NCI-H2029 treated with DMSO at 0.1 percent for 48 hours (cell line): ENCODE data around the gene TIAM1.
A peak's percentile ranks its signal among the peaks of the same experiment; 100 is the strongest.

Experiments used
- DNase-seq: peaks from one replicate; lab custom pipeline; 2025; lab: John Stamatoyannopoulos, UW

The TIAM1 gene, protein sequence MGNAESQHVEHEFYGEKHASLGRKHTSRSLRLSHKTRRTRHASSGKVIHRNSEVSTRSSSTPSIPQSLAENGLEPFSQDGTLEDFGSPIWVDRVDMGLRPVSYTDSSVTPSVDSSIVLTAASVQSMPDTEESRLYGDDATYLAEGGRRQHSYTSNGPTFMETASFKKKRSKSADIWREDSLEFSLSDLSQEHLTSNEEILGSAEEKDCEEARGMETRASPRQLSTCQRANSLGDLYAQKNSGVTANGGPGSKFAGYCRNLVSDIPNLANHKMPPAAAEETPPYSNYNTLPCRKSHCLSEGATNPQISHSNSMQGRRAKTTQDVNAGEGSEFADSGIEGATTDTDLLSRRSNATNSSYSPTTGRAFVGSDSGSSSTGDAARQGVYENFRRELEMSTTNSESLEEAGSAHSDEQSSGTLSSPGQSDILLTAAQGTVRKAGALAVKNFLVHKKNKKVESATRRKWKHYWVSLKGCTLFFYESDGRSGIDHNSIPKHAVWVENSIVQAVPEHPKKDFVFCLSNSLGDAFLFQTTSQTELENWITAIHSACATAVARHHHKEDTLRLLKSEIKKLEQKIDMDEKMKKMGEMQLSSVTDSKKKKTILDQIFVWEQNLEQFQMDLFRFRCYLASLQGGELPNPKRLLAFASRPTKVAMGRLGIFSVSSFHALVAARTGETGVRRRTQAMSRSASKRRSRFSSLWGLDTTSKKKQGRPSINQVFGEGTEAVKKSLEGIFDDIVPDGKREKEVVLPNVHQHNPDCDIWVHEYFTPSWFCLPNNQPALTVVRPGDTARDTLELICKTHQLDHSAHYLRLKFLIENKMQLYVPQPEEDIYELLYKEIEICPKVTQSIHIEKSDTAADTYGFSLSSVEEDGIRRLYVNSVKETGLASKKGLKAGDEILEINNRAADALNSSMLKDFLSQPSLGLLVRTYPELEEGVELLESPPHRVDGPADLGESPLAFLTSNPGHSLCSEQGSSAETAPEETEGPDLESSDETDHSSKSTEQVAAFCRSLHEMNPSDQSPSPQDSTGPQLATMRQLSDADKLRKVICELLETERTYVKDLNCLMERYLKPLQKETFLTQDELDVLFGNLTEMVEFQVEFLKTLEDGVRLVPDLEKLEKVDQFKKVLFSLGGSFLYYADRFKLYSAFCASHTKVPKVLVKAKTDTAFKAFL (N-terminal part only)

GRCh38 chr21:31343680-31344480, at the start of gene TIAM1:
Gene TIAM1, minus strand, starts transcription at chr21:31344261. Its CDS starts 77,289 bp downstream, at chr21:31266972.
- no peak for DNase-seq

- no peak for DNase-seq
Measured at GRCh38 chr21:31387560-31388186, 43.6 kb upstream of the TIAM1 start.

DNA sequence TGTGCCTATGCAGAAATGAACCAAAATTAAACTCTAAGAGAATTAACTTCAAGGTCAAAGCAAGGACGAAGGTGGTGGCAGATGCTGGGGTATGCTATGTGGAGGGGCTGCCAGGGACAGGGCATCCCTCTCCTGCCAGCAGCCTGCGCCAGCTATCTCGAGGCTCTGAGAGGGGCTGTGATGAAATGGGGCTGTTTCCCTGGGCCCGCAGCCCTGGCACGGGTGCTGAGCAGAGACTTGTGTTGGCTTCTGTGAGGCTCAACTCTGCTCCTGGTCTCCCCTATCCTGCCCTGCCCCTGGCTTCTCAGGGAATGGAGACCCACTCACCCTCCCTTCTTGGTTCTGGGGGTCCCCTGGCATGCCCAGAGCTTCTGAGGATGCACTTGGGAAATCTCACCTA, 41.9 kb upstream of the TIAM1 start:
- DNase-seq: no peak

GRCh38 chr21:31383770-31384169, 39.7 kb upstream of the TIAM1 start:
- no peak for DNase-seq

DNA sequence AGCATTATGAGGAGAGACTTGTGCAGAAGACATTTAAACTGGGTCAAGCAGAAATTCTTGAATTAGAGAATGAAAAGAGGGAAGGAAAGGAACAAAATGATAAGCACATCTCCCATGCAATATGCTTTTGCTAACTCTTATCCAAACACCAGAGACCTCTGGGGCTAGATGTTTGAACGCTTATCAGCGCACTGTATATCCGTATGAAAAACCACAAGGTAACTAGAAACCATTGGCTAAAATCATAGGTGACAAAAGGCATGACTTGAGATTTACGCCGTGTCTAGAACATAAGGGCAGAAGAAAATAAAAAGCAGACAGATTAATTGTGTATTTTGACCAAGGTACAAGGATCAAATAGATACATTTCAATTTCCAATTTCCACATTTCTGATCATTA, 38.0 kb upstream of the TIAM1 start:
- DNase-seq: no peak

DNA sequence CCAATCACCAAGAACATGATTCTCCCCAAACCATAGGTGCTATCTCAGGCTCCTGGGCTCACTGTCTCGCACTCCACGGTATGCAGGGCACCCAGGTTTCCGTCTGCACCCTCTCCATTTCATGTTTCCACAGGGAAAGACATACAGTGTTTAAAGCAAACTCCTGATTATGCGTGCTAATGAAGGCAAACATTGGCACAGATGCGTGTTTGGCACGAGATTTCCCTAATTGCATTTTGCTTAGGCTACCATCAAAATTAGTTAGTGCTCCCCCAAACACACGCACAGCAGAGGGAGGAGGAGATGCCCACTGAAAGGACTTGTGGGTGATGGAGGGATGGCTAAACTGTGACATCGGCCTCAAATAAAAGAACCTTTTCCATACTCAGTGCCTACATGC, 32.2 kb upstream of the TIAM1 start:
- no peak for DNase-seq

GRCh38 chr21:31374395-31374794, 30.3 kb upstream of the TIAM1 start:
- DNase-seq: no peak

- no peak for DNase-seq
Measured at GRCh38 chr21:31372471-31372765, 28.4 kb upstream of the TIAM1 start.

DNA sequence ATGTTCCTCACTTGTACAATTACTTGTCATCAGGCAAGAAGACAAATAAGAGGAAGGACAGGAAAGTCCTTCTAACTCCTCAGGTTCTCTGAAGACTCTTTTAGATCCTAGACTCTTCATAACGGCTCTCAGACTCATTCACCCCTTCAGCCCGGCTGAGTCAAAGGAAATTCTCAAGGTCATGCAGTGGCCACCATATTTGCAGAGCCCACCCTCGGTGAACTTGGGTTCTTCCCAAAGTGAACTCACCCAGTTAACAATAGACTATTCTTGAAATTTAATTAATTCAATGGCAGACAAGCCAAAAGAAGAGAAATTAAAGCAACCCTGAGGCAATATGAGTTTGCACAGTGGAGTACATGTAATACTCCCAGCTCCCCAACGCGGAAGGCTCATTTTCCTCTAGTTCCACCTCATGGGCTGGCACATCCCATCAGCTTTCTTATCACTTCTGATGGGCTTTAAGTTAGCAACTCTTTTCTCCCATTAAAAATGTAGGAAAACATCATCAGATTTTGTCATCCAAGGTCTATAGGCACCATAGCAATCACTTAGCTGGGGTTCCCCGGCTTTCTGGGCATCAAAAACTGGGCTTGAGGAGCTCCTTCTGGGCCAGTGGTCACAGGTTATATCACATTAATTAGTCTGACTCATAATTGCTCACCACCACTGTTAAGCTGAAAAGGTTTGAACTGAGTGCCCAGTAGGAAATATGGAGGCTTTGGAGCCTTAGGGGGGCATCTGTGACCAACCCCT, 27.8 kb upstream of the TIAM1 start:
- DNase-seq: no peak

GRCh38 chr21:31370893-31371544, 27.0 kb upstream of the TIAM1 start:
- DNase-seq: no peak

DNA sequence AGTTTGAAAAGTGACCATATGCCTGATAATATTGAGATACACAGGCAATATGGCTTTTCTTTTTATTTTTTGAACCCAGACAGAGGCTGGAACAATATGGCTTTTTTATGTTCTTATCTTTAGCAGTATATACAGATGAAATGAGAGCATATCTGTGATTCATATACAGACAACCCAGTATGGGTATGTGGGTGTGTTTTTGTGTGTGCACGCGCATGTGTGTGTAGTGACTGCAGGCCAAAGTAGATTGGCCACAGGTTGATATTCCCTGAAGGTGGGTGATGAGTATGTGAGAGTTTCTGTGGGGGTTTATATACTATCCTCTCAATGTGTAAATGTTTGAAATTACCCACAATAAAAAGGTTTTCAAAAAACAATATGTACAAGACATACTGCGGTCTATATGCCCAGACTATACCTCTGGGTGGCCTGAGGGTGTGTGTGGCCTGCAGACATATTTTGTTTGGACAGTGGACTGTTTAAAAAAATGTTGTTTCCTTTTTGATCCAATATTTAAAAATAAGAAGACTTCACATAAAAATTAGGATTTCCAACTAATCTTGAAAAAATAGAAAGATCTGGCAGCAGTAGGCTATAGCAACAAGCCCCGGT, 26.3 kb upstream of the TIAM1 start:
- DNase-seq: no peak

DNA sequence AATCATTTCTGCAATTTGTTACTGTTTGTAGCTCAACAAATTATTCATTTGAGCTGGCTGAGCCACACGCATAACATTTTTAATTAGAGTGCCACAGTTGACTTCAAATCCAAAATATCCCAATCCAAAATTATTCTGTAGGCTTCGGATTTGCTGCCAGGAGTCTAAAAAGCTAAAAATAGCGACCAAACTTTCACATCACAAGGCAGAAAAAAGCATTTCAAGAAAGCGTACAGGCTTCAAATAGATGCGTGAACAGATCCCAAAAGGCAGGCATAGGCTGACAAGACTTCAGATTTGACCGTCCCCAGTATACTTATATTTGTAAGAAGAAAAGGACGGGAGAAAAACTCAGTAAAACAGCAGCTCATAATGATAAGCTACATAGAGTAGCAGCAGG, 24.3 kb upstream of the TIAM1 start:
- no peak for DNase-seq

DNA sequence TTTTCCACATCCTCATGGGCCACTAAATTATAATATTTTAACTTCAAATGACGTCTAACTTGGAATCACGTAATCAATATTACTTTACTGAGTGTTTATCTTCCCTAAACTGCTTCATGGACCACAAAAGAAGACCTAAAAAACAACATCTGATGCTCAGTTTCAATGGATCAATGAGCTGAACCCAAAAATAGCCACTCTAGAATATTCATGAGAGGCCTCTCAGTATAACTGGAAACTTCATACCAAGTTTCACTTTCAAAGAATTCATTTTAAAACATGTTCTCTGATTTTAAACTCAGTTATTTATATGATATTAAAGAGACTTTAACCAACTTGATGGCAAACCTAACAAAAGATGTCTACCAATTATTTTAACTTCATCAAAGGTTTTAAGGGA, 23.7 kb upstream of the TIAM1 start:
- no peak for DNase-seq

GRCh38 chr21:31366825-31367224, 22.8 kb upstream of the TIAM1 start:
- DNase-seq: peak; percentile 8

DNA sequence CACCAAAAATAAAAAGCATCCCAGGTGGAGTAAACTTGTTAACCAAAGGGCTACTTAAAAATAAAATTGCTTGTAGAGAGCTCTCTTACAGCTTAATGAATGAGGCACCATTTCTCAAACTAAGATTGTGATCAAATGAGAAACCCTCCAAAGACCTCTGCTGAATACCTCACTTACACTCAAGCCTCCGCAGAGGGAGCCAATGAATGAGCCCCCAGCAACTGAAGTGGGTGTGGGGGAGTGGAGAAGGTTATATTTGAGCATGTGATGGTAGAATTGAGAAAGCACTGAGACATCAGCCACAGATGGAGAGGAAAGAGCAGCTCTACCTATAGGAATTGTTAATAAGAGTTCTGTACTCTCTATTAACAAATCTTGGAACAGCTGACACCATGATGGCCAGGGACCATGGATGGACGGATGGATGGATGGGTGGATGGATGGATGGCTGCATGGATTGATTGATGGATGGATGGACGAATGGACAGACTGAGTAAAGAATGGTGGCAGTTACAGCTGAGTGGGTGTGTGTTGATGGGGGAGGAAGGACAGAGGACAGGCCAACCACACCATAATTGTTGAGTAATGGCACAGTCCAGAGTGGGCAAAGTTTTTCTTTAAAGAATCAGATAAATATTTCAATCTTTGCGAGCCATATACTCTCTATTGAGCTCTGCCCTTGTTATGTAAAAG, 20.3 kb upstream of the TIAM1 start:
- DNase-seq: no peak

DNA sequence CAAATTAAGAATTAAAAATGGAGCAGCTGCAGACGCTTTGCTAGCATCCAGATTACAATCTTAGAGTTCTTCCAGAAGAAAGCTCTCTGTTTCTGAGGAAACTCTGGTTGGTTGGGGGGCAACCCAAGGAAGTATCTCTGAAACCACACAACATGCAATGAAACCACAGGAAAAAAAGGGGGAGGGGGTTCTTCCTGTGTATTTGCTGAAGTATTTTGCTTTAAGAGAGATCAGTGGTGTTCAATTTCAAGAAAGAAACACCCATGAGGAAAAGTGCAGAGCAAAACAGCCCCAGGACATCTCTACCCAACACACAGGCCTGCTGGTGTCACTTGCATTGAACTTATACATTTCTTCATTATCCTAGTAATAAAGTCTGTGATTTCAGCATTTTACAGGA, 19.7 kb upstream of the TIAM1 start:
- DNase-seq: no peak

- DNase-seq: no peak
Measured at GRCh38 chr21:31360717-31361116, 16.7 kb upstream of the TIAM1 start.

GRCh38 chr21:31358158-31358557, 14.1 kb upstream of the TIAM1 start:
- no peak for DNase-seq

- no peak for DNase-seq
Measured at GRCh38 chr21:31356440-31356839, 12.4 kb upstream of the TIAM1 start.
